Heart left ventricle (tissue), 13 donors: ENCODE data around the gene PGAP1.

Source experiments
- POLR2A ChIP-seq, 2 donors: fragments of 450-650 bp; IDR thresholded peaks; one replicate each; pipeline ENCODE4 v1.6.1; 2017; ENCODE audit warnings: antibody characterized with exemption in 2 of 2, mild to moderate bottlenecking in 2 of 2, moderate library complexity in 2 of 2
- TF ChIP-seq, protein P1 (sequence below), 12 donors: fragments of 200-600 bp; sonication (generic) in 4 of 12; IDR thresholded peaks; one replicate each; pipeline versions ENCODE4 v1.5.0 to v1.8.0; 2018 to 2022; ENCODE audit warnings: antibody characterized with exemption in 12 of 12, mild to moderate bottlenecking in 5 of 12
- donor health status: ischemic (EF 13 %, LVEDD 7.1; RV severe dilation, severe dysfunction).
- donor health status: DM: no; HTN: yes; CAD: no.
- donor health status: DM: no; HTN: no; CAD: no.
- donor health status: ischemic (EF 25% LVEDD 6.9; RV normal size, moderate dysfunction).
- donor health status: ischemic (EF 25% LVEDD 5.7; RV mildly dilated, moderate dysfunction).
- donor health status: ischemic (EF 35%, LVEDD 5.7; RV mildly dilated, moderate dysfunction).
- donor health status: nonischemic (EF 11% LVEDD 7.7; RV severe dilation, severe dysfunction).
- donor health status: DM: yes; HTN: yes; CAD: no.
- donor health status: PGD.
- donor health status: ischemic (EF 29% LVEDD 5.4; RV normal size, mild dysfunction).
- donor health status: nonischemic (EF 23%, LVEDD 6.1; RV moderate dilation, normal function).

DNA sequence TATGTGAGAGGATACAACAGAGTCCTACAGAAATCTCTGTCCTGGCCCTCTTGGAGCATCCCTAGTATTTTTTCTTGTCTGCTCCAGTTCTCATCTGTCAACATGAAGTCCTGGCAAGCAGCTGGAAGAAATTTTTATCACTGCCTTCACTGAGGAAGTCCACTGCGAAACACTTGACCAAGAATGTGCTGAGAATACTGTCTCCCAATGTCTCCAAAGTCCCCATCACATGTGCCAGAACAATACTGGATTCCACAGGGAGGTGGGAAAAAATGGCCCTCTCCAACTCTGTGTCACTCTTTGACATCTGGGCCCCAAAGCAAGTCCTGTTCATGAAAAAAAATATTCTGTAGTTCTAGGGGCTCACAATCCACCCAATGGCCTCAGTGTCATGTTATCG, 32.8 kb upstream of the PGAP1 start:
- TF ChIP-seq, protein P1, sequence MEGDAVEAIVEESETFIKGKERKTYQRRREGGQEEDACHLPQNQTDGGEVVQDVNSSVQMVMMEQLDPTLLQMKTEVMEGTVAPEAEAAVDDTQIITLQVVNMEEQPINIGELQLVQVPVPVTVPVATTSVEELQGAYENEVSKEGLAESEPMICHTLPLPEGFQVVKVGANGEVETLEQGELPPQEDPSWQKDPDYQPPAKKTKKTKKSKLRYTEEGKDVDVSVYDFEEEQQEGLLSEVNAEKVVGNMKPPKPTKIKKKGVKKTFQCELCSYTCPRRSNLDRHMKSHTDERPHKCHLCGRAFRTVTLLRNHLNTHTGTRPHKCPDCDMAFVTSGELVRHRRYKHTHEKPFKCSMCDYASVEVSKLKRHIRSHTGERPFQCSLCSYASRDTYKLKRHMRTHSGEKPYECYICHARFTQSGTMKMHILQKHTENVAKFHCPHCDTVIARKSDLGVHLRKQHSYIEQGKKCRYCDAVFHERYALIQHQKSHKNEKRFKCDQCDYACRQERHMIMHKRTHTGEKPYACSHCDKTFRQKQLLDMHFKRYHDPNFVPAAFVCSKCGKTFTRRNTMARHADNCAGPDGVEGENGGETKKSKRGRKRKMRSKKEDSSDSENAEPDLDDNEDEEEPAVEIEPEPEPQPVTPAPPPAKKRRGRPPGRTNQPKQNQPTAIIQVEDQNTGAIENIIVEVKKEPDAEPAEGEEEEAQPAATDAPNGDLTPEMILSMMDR (IDR thresholded peaks at IDR 0.05) = no peak
- TF ChIP-seq POLR2A (IDR thresholded peaks at IDR 0.05) = no peak
